PFSK-1 (cell line): ENCODE measurements around the gene UGCG.

Experiments
- FOXP2 ChIP-seq: optimal IDR thresholded peaks from 2 replicates; pipeline ENCODE3; 2011; ENCODE audit warnings: borderline replicate concordance, control low read depth, inconsistent platforms; ENCODE audit not compliant: insufficient read depth; ENCODE audit errors: extremely low read length, extremely low read depth
- POLR2AphosphoS5 ChIP-seq: IDR thresholded peaks from 2 replicates; pipeline ENCODE4 v1.6.1; 2012; ENCODE audit warnings: low read depth, mild to moderate bottlenecking, control low read depth, low read length, moderate library complexity
- REST ChIP-seq, 2 experiments: IDR thresholded peaks; 2 replicates each; pipeline versions ENCODE4 v1.6.1 to v1.8.0; 2011 to 2012; ENCODE audit warnings: low read depth in 2 of 2, low read length in 2 of 2, control low read depth in 1 of 2, inconsistent platforms in 1 of 2, mild to moderate bottlenecking in 1 of 2, moderate library complexity in 1 of 2; ENCODE audit not compliant: insufficient read depth in 1 of 2
- SIN3A ChIP-seq: IDR thresholded peaks from 2 replicates; pipeline ENCODE4 v1.6.1; 2012; ENCODE audit warnings: mild to moderate bottlenecking, low read length, moderate library complexity, borderline replicate concordance; ENCODE audit not compliant: insufficient read depth
- TAF1 ChIP-seq: IDR thresholded peaks from 2 replicates; pipeline ENCODE4 v1.6.1; 2012; ENCODE audit warnings: low read length, control low read depth, borderline replicate concordance; ENCODE audit not compliant: insufficient read depth

The UGCG gene

GRCh38 chr9:111914749-111915424 is 18.3 kb downstream of the UGCG start:
- TF ChIP-seq SIN3A (no peak), TAF1 (no peak), FOXP2 (no peak)

GRCh38 chr9:111915425-111915758 is 18.8 kb downstream of the UGCG start:
- no peak for TF ChIP-seq TAF1
- TF ChIP-seq POLR2AphosphoS5, result no peak
- no peak for TF ChIP-seq FOXP2
- no peak for TF ChIP-seq REST (IDR thresholded peaks at IDR 0.05; ENCODE audit: insufficient read depth in 1 of 2, low read depth in 2 of 2, low read length in 2 of 2)
- TF ChIP-seq SIN3A, result no peak

- TF ChIP-seq FOXP2, result no peak
- no peak for TF ChIP-seq REST (IDR thresholded peaks at IDR 0.05; ENCODE audit: insufficient read depth in 1 of 2, low read depth in 2 of 2, low read length in 2 of 2)
- no peak for TF ChIP-seq POLR2AphosphoS5
- no peak for TF ChIP-seq TAF1
- TF ChIP-seq SIN3A, result no peak
These were observed 19.6 kb downstream of the UGCG start for GRCh38 chr9:111916234-111916645.

GRCh38 chr9:111917201-111917600 is 20.6 kb downstream of the UGCG start:
- no peak for TF ChIP-seq TAF1

GRCh38 chr9:111917980-111918379 is 21.4 kb downstream of the UGCG start:
- TF ChIP-seq TAF1, result no peak
- TF ChIP-seq POLR2AphosphoS5, result no peak
- no peak for TF ChIP-seq FOXP2
- no peak for TF ChIP-seq REST (IDR thresholded peaks at IDR 0.05; ENCODE audit: insufficient read depth in 1 of 2, low read depth in 2 of 2, low read length in 2 of 2)
- no peak for TF ChIP-seq SIN3A

GRCh38 chr9:111919875-111920274 is 23.3 kb downstream of the UGCG start:
- no peak for TF ChIP-seq FOXP2
- TF ChIP-seq SIN3A, result no peak
- no peak for TF ChIP-seq REST (IDR thresholded peaks at IDR 0.05; ENCODE audit: insufficient read depth in 1 of 2, low read depth in 2 of 2, low read length in 2 of 2)
- TF ChIP-seq POLR2AphosphoS5, result no peak
- no peak for TF ChIP-seq TAF1
